Panc1 (cell line): ENCODE measurements around the gene PLEKHA7.
A peak's percentile ranks its signal among the peaks of the same experiment; 100 is the strongest.

ENCODE experiments used
- POLR2AphosphoS5 ChIP-seq: IDR thresholded peaks from 2 replicates; pipeline ENCODE4 v1.6.1; 2012; ENCODE audit warnings: mild to moderate bottlenecking, low read depth, low read length, moderate library complexity
- REST ChIP-seq, 2 experiments: IDR thresholded peaks; 2 replicates each; pipeline ENCODE4 v1.6.1; 2011 to 2012; ENCODE audit warnings: low read depth in 2 of 2, control low read depth in 1 of 2, low read length in 1 of 2, mild to moderate bottlenecking in 1 of 2, moderate library complexity in 1 of 2; ENCODE audit not compliant: insufficient read depth in 1 of 2
- TCF7L2 ChIP-seq: IDR thresholded peaks from 2 replicates; pipeline ENCODE4 v1.6.1; 2011; ENCODE audit warnings: mild to moderate bottlenecking, low read depth, low read length, inconsistent platforms
- TF ChIP-seq, protein P1 (sequence below): fragments of 450-650 bp; IDR thresholded peaks from 2 replicates; pipeline ENCODE4 v1.5.1; 2017; ENCODE audit warnings: mild to moderate bottlenecking

GRCh38 chr11:16935518-16936302, 78.5 kb downstream of the PLEKHA7 start:
- TF ChIP-seq, protein P1, sequence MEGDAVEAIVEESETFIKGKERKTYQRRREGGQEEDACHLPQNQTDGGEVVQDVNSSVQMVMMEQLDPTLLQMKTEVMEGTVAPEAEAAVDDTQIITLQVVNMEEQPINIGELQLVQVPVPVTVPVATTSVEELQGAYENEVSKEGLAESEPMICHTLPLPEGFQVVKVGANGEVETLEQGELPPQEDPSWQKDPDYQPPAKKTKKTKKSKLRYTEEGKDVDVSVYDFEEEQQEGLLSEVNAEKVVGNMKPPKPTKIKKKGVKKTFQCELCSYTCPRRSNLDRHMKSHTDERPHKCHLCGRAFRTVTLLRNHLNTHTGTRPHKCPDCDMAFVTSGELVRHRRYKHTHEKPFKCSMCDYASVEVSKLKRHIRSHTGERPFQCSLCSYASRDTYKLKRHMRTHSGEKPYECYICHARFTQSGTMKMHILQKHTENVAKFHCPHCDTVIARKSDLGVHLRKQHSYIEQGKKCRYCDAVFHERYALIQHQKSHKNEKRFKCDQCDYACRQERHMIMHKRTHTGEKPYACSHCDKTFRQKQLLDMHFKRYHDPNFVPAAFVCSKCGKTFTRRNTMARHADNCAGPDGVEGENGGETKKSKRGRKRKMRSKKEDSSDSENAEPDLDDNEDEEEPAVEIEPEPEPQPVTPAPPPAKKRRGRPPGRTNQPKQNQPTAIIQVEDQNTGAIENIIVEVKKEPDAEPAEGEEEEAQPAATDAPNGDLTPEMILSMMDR = peak; percentile 87
- TF ChIP-seq POLR2AphosphoS5 = no peak
- no peak for TF ChIP-seq TCF7L2
- no peak for TF ChIP-seq REST (IDR thresholded peaks at IDR 0.05; ENCODE audit: insufficient read depth in 1 of 2, low read depth in 2 of 2, low read length in 1 of 2)
